C4-2B (cell line): ENCODE data around the gene CEP76.

ENCODE experiments used
- CTCF ChIP-seq: fragments of 450-650 bp; conservative IDR thresholded peaks from 2 replicates; pipeline ENCODE4 v1.5.1; 2017; ENCODE audit warnings: mild to moderate bottlenecking
- ZFX ChIP-seq: fragments of 450-650 bp; IDR thresholded peaks from 2 replicates; pipeline ENCODE4 v1.6.1; 2017

DNA sequence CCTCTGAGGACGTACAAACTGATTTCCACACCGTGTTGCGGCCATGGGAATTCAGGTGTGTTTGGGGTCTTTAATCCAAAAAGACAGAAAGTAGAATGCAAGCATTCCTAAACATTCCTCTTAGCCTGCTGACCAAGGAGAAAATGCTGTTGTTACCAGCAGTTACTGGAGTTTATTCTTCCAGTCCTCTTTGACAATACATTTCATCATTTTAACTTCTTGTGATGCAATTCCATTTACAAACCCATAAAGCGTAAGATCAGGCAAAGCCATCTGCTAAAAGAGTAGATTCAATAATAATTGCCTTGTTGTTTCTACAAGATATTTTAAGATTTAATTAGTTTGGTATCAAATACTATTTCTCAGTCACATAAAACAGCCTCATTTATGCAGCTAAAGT, 77.3 kb downstream of the CEP76 start:
- TF ChIP-seq CTCF (no peak), ZFX (no peak)
